HepG2 (cell line): ENCODE data around the gene ADAMTS2. TPM values are rescaled to one million over a fixed set of nuclear protein-coding genes. Genes with fewer than 3 reads are reported as not detected.

Source experiments
- ATAC-seq: fragments of 200-7000 bp; cut with Tn5 transposase; 3 replicates; pipeline ENCODE4 v1.9.1; 2020; ENCODE audit warnings: mild to moderate bottlenecking, moderate library complexity
- BruUV-seq: library from RNA; stranded (reverse); fragments of 400-500 nt; replicated peaks from 2 replicates; lab custom pipeline; 2021; lab: Mats Ljungman, UMichigan
- CTCF ChIA-PET: fragments of 300-600 bp; formaldehyde crosslinking; extraction: SDS; loops from one replicate; lab custom pipeline; 2021; ENCODE audit warnings: low total read pairs, inconsistent platforms, low intra/inter-chr PET ratio; lab: Yijun Ruan, JAX
- POLR2A ChIA-PET: fragments of 350-600 bp; sonication (Branson Sonifier 250); formaldehyde crosslinking; loops from one replicate; lab custom pipeline; 2020; ENCODE audit warnings: antibody characterized with exemption, inconsistent platforms; lab: Yijun Ruan, JAX
- DNase-seq: peaks from one replicate; pipeline ENCODE4 v3.0.0-alpha.2; 2015; ENCODE audit warnings: low spot score
- FAIRE-seq: peaks from 3 replicates; lab custom pipeline; 2011; peaks lifted over from hg19 to GRCh38; lab: Jason Lieb, UNC
- H2AFZ ChIP-seq: one replicate; pipeline ENCODE4 v1.6.1; 2011; ENCODE audit warnings: low read length, inconsistent platforms
- H3K27ac ChIP-seq: fragments of 300-600 bp; 3 replicates; pipeline ENCODE4 v1.8.0; 2011; ENCODE audit warnings: mixed run types, mild to moderate bottlenecking, mixed read lengths, low read length, inconsistent platforms; ENCODE audit not compliant: insufficient read depth; ENCODE audit errors: extremely low read length
- H3K27me3 ChIP-seq, 2 experiments: fragments of 200-600 bp in 1 of 2; 2 replicates in 1 of 2; 3 replicates in 1 of 2; pipeline versions ENCODE4 v1.6.0 to v1.8.0; 2011; ENCODE audit warnings: low read length in 2 of 2, mild to moderate bottlenecking in 2 of 2, moderate library complexity in 2 of 2, inconsistent platforms in 1 of 2; ENCODE audit not compliant: insufficient read depth in 2 of 2, control insufficient read depth in 1 of 2
- H3K36me3 ChIP-seq, 2 experiments: fragments of 200-600 bp in 1 of 2; replicated peaks in 1 of 2; 2 replicates in 1 of 2; 3 replicates in 1 of 2; pipeline versions ENCODE4 v1.5.1 to v1.8.0; 2011; ENCODE audit warnings: low read length in 2 of 2, inconsistent platforms in 1 of 2; ENCODE audit not compliant: insufficient read depth in 2 of 2, control insufficient read depth in 1 of 2
- H3K4me1 ChIP-seq: 2 replicates; pipeline ENCODE4 v1.5.1; 2012; ENCODE audit warnings: low read length, inconsistent platforms; ENCODE audit not compliant: insufficient read depth
- H3K4me2 ChIP-seq: 2 replicates; pipeline ENCODE4 v1.6.0; 2011; ENCODE audit warnings: low read depth, low read length, inconsistent platforms
- H3K4me3 ChIP-seq, 3 experiments: fragments of 200-600 bp in 1 of 3; sonication (generic), shearing (Covaris generic) in 1 of 3; replicated peaks in 1 of 3; 2 replicates each; pipeline ENCODE4 v1.5.1; 2011 to 2016; ENCODE audit warnings: low read length in 3 of 3, inconsistent platforms in 2 of 3, low read depth in 2 of 3, mild to moderate bottlenecking in 2 of 3, control low read depth in 1 of 3, mixed read lengths in 1 of 3; ENCODE audit not compliant: insufficient read depth in 1 of 3
- H3K79me2 ChIP-seq: one replicate; pipeline ENCODE4 v1.6.1; 2011; ENCODE audit warnings: low read length, inconsistent platforms; ENCODE audit not compliant: insufficient read depth
- H3K9ac ChIP-seq: 2 replicates; pipeline ENCODE4 v1.6.0; 2011; ENCODE audit warnings: mild to moderate bottlenecking, low read depth, low read length, inconsistent platforms; ENCODE audit not compliant: insufficient read depth
- H3K9me3 ChIP-seq: 2 replicates; pipeline ENCODE4 v1.5.1; 2012; ENCODE audit warnings: mild to moderate bottlenecking, low read length
- H4K20me1 ChIP-seq: 2 replicates; pipeline ENCODE4 v1.6.0; 2011; ENCODE audit warnings: inconsistent platforms, mild to moderate bottlenecking, low read length, moderate library complexity; ENCODE audit not compliant: insufficient read depth
- ADNP ChIP-seq: sonication (generic); formaldehyde crosslinking; IDR thresholded peaks from 2 replicates; pipeline ENCODE4 v1.4.0; 2020; ENCODE audit warnings: missing genetic modification reagents
- AHDC1 ChIP-seq: sonication (generic); formaldehyde crosslinking; IDR thresholded peaks from 2 replicates; pipeline ENCODE4 v1.5.1; 2020; ENCODE audit warnings: mild to moderate bottlenecking, missing genetic modification reagents, borderline replicate concordance
- CBFB ChIP-seq: sonication (generic); formaldehyde crosslinking; IDR thresholded peaks from 2 replicates; pipeline ENCODE4 v1.4.0; 2020; ENCODE audit warnings: missing genetic modification reagents
- CHD4 ChIP-seq: fragments of 200-600 bp; sonication (generic); IDR thresholded peaks from 2 replicates; pipeline ENCODE4 v1.7.0; 2017; ENCODE audit warnings: mild to moderate bottlenecking, low read length, borderline replicate concordance
- GATAD1 ChIP-seq: IDR thresholded peaks from 2 replicates; pipeline ENCODE4 v1.6.1; 2016; ENCODE audit warnings: missing genetic modification reagents, missing compliant biosample characterization
- NBN ChIP-seq: fragments of 450-650 bp; conservative IDR thresholded peaks from 2 replicates; pipeline ENCODE4 v1.6.1; 2017
- RBM22 ChIP-seq: fragments of 200-400 bp; formaldehyde crosslinking; optimal IDR thresholded peaks from 2 replicates; pipeline ENCODE3; 2017; ENCODE audit warnings: mild to moderate bottlenecking, low read length, moderate library complexity
- TERF1 ChIP-seq: sonication (generic); formaldehyde crosslinking; IDR thresholded peaks from 2 replicates; pipeline ENCODE4 v1.8.0; 2022; ENCODE audit warnings: mild to moderate bottlenecking, missing genetic modification reagents, moderate library complexity
- ZIK1 ChIP-seq: sonication (generic); formaldehyde crosslinking; IDR thresholded peaks from 2 replicates; pipeline ENCODE4 v1.5.0; 2020; ENCODE audit warnings: mild to moderate bottlenecking, low read depth, missing genetic modification reagents, borderline replicate concordance
- ZNF44 ChIP-seq: sonication (generic); formaldehyde crosslinking; IDR thresholded peaks from 2 replicates; pipeline ENCODE4 v1.5.1; 2020; ENCODE audit warnings: mild to moderate bottlenecking, missing genetic modification reagents
- ZNF549 ChIP-seq: sonication (generic); formaldehyde crosslinking; IDR thresholded peaks from 2 replicates; pipeline ENCODE4 v1.5.0; 2020; ENCODE audit warnings: missing genetic modification reagents
- ZNF777 ChIP-seq: sonication (generic); formaldehyde crosslinking; IDR thresholded peaks from 2 replicates; pipeline ENCODE4 v1.4.0; 2020; ENCODE audit warnings: missing genetic modification reagents
- WGBS: methylation state at CpG from one replicate; pipeline ENCODE4 v1.1.6; 2017; ENCODE audit warnings: low lambda C conversion rate; 5-methylcytosine and 5-hydroxymethylcytosine counted together
- in situ Hi-C: cut with HindIII; loops from 2 replicates; pipeline ENCODE4 v1.10.0; 2017; ENCODE audit warnings: low pct_unique_long_range_greater_than_20kb; ENCODE audit not compliant: extremely low pct_ligation_motif_present
- intact Hi-C: fragments of 100-400 bp; cut with micrococcal nuclease; formaldehyde crosslinking; loops from one replicate; pipeline ENCODE4 v1.10.0; 2022; ENCODE audit not compliant: unreplicated experiment
- polyA plus RNA-seq, 8 experiments: library from polyadenylated mRNA; depleted of rRNA in 3 of 8; stranded (reverse) in 7 of 8; unstranded in 1 of 8; fragments of >200 nt; fragmentation: Illumina TruSeq in 4 of 8; extraction: Trizol in 4 of 8; gene quantifications; 2 replicates each; pipeline versions ENCODE4 v1.2.1 to v1.2.3, GENCODE V29; 2011 to 2016; ENCODE audit warnings: low read depth in 4 of 8, missing spikeins in 1 of 8, mixed read lengths in 1 of 8; ENCODE audit not compliant: insufficient read depth in 1 of 8
- total RNA-seq, 5 experiments: library from RNA; depleted of rRNA; stranded (reverse); fragments of >200 nt; fragmentation: Illumina TruSeq; extraction: Trizol; gene quantifications; 2 replicates each; pipeline ENCODE4 v1.2.3, GENCODE V29; 2016; ENCODE audit warnings: low read depth in 1 of 5

ADAMTS2 gene
- total and polyA plus RNA-seq, 2 of the 13 experiments (the other 11 are each of a cell fraction or from before 2014, with no cell fraction given): 0.24 to 3.5 TPM

- peaks cover 3 to 26% of the 10 kb centered on the region in 2 experiments for H3K27me3 ChIP-seq
- ChIA-PET POLR2A (no interaction called here), CTCF (no interaction called here)
- no peaks in the 10 kb centered on the region; a peak in 1 of 5 replicates for H3K36me3 ChIP-seq
- in situ Hi-C loops: no loop called here
- H4K20me1 ChIP-seq: no peaks in the 10 kb centered on the region
- H3K9ac ChIP-seq: no peak overlapping the region
- no peak overlapping the region for H3K4me2 ChIP-seq
- no peak for ATAC-seq
- no peak overlapping the region for H3K4me3 ChIP-seq
- FAIRE-seq: no peak
- H3K79me2 ChIP-seq: no peaks in the 10 kb centered on the region
- 13% methylated on average over 3 of the region's 9 CpGs for WGBS
- H3K9me3 ChIP-seq: no peaks in the 10 kb centered on the region
- H3K27ac ChIP-seq: no peak overlapping the region
- DNase-seq: no peak
- no peak overlapping the region for H2AFZ ChIP-seq
- H3K4me1 ChIP-seq: no peaks in the 10 kb centered on the region
- BruUV-seq: no TSS peak
- TF ChIP-seq ZNF549 (CRISPR knock-in tag): no peak
- intact Hi-C loops: no loop called here
Measured at GRCh38 chr5:179222246-179223017, 122.8 kb downstream of the ADAMTS2 start.

- 24% methylated on average over 2 of the region's 6 CpGs for WGBS
- DNase-seq (no peak), FAIRE-seq (no peak), ATAC-seq (no peak)
- Histone ChIP-seq H3K27ac (no peak overlapping the region), H4K20me1 (no peaks in the 10 kb centered on the region), H3K4me1 (no peaks in the 10 kb centered on the region), H3K9me3 (no peaks in the 10 kb centered on the region), H2AFZ (no peak overlapping the region), H3K4me2 (no peak overlapping the region), H3K79me2 (no peaks in the 10 kb centered on the region), H3K36me3 (no peaks in the 10 kb centered on the region; a peak in 1 of 5 replicates), H3K27me3 (peaks cover 3 to 26% of the 10 kb centered on the region in 2 experiments), H3K4me3 (no peak overlapping the region), H3K9ac (no peak overlapping the region)
- CTCF ChIA-PET: no interaction called here
- intact Hi-C loops: no loop called here
- POLR2A ChIA-PET: no interaction called here
- no TSS peak for BruUV-seq
- in situ Hi-C loops: no loop called here
- TF ChIP-seq GATAD1 (no peak), TERF1 (CRISPR knock-in tag) (no peak), ADNP (CRISPR knock-in tag) (no peak), ZNF777 (no peak), RBM22 (no peak), CHD4 (no peak), ZIK1 (CRISPR knock-in tag) (no peak), CBFB (CRISPR knock-in tag) (no peak), ZNF44 (CRISPR knock-in tag) (no peak), AHDC1 (CRISPR knock-in tag) (no peak), NBN (no peak)
Measured at GRCh38 chr5:179221877-179222220, 123.4 kb downstream of the ADAMTS2 start.
